Ureter (tissue), 1 donor: ENCODE results near the gene TBC1D14. TPM values are rescaled to one million over a fixed set of nuclear protein-coding genes. Genes with fewer than 3 reads are reported as not detected.
A peak's percentile ranks its signal among the peaks of the same experiment; 100 is the strongest.

Source experiments
- DNase-seq: peaks from one replicate; pipeline ENCODE4 v3.0.0-alpha.2; 2020; ENCODE audit warnings: low spot score
- total RNA-seq: library from RNA; stranded (reverse); gene quantifications from one replicate; pipeline ENCODE4 v1.2.4, GENCODE V29; 2023
- donor health status: DM: yes; HTN: yes; CAD: no.

TBC1D14 gene
- total RNA-seq, 1 donor from 2014 or later = 44.8 TPM

GRCh38 chr4:6999172-7000086 lies 89.8 kb downstream of the TBC1D14 start:
- no peak for DNase-seq

GRCh38 chr4:7000421-7001176 lies 91.0 kb downstream of the TBC1D14 start:
- DNase-seq = peak; percentile 12

DNA sequence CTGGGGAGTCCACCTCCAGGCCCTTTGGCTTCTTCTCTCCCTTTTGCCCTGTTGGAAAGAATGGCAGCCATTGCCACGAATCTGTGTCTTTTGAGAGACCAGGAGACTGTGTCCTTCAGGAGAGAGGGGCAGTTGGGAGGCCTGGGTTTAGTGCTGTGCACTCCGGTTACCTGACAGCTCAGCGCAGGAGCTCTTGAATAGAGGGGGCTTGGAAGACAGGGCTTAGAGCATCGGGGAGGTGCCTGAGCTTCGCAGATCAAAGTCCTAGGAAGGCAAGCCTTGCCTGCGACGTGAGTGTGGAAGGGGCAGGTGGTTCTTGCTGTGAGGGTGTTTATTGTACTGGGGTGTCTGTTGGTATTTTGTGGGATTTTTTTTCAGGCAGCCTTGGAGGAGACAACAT lies 91.6 kb downstream of the TBC1D14 start:
- peak; percentile 33 for DNase-seq

DNA sequence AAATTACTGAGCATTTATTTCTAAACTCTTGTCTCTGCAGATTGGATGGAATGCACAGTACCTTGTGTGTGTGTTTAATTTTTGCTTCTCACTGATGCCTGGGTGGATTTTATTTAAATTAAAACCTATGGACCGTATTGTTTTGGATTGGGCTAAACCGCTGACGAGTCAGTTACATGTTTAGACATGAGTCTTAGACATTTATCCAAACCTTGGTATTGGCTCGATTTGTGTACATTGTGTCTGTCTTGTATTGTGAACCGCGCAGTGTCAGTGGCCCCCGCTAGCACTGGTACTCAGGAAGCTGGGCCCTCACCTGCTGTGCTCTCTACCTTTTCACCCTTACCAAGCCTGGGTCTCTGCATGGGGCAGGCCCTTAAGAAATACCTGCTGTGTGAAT lies 92.7 kb downstream of the TBC1D14 start:
- no peak for DNase-seq

- no peak for DNase-seq
These were observed 93.7 kb downstream of the TBC1D14 start for GRCh38 chr4:7003176-7003878.

DNA sequence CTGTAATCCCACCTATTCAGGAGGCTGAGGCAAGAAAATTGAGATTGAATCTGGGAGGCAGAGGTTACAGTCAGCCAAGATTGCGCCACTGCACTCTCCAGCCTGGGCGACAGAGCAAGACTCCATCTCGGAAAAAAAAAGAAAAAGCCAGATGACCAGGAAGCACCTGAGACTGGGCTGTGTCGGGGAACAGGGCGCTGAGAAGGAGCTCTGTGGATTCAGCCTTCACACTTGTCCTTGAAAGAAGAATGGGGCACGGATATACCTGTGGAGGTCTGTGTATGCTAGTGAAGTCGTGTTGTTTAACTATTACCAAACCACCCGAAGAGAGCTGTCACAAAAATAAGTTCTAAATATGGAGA lies 94.2 kb downstream of the TBC1D14 start:
- no peak for DNase-seq

DNA sequence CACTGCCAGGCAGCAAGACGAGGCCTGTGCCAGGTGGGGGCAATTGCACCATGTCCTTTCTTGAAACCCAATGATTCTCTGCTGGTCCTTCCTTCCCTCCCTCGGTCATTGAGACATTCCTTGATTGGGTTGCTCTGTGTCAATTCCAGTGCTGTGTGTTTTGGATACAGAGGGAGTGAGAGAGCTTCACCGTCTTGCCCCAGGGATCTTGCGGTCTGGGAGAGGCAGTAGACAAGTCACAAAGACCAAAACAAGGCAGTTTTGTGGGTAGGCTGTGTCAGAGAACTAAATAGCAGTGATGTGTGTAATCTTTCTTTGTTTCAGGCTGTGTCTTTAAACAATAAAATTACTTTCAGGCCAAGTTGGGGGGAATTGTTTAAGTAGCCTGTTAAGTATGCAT lies 94.7 kb downstream of the TBC1D14 start:
- DNase-seq = no peak

DNA sequence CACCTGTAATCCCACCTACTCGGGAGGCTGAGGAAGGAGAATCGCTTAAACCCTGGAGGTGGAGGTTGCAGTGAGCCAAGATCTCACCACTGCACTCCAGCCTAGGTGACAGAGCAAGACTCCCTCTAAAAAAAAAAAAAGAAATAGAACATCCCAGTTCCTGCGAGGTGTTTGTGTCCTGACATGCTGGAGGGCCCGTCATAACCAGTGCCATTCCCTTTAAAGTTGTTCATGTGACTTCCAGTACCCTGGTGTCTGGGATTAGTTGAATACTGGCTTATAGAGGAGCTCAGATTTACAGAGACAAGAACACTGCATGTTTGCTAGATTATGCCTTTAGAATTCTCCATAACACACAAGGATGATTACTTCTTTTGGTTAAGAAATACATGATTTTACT lies 95.9 kb downstream of the TBC1D14 start:
- DNase-seq = no peak

DNA sequence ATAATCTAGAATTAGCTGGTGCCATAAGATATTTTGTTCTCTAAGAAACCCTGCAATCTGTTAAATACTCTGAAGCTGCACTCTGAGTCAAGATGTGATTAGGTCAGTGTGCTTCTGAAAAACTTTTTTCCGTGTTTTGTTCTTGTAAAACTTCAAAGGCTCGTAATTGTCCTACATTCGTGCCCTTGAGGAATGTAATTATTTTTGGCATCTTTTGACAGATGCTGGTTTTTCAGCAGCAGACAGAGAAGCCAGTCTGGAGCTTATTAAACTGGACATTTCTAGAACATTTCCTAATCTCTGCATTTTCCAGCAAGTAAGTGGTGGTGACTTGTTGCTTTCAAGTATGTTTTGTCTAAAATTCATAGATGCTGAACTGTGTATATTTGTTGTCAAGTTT lies 96.8 kb downstream of the TBC1D14 start:
- no peak for DNase-seq

DNA sequence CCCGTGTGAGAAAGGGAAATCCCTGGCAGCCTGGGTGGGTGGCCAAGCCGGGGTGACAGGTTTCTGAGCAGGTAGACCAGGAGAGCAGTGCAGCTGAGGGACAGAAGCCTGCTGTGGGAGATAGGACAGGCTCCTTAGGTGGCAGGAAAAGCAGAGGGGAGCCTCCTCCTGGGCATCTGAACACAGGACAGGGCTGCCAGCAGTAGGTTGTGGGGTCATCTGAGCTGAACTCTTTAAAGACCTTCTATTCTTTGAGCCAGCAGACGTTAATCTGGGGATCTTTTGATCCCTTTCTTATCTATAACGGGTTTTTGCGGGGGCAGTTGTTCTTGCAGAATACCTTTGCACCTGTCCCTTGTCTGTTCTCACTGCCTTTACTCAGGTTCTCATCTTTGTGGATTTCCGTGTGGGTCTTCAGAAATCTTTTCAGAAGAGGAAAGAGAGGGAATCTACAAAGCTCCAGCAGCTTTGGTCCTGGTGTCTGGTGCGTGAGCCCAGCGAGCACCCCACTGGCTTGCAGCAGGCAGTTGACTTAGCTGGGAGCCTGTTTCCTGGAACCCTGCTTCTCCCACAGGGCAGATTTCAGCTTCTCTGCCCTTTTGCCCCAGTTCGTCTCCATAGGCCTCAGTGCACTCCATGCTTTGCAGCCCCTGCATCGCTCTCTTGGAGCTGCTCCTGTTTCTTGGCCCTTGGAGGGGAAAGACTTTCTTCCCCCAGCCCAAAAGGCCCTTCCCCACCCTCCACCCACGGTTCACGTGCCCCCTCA lies 97.7 kb downstream of the TBC1D14 start:
- no peak for DNase-seq

GRCh38 chr4:7007944-7008343 lies 98.3 kb downstream of the TBC1D14 start:
- no peak for DNase-seq

DNA sequence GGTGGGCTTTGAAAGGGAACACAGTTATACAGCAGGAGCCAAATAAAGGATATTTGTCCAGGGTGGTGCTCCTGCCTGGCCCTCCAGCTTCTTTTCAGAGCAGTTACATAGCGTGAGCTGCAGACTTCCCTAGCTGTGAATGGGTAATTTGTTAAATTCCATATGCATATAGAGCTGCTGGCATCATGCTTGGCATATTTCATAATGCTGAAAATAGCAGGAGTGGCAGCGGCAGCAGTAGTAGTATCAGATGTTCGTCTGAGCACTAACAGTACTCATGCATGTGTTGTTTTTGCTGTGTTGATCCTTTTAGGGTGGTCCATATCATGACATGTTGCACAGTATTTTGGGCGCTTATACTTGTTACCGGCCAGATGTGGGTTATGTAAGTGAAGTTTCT lies 99.9 kb downstream of the TBC1D14 start:
- DNase-seq = no peak

GRCh38 chr4:7013175-7013574 lies 103.5 kb downstream of the TBC1D14 start:
- DNase-seq = no peak

GRCh38 chr4:7014815-7015214 lies 105.2 kb downstream of the TBC1D14 start:
- no peak for DNase-seq

DNA sequence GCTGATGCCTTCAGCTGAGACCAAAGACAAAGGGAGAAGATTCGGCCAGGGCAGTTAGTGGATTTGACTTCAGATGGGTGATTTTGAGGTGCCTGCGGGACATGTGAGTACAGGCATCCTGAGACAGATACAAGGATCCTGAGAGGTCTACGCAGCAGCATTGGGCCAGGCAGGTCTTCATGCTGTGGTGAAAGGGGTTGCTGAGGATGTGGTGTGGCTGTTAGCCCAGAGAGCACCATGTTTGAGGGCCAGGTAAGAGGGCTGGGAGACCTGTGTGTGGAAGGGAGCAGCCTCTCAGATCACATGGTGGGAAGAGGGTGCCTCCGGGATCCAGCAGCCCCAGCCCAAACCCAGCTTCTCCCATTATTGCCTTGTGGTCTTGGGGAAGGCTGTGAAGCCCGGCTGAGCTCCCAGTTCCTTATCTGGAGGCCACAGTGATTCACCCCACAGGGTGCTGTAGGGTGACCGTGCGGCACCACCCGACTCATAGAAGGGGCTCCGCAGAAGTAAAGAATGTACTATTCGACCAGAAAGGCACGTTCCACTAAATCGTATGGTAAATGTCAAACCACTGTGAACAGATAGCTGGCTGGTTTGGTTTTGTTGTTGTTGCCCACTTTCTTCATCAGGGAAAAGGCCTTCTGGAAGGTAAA lies 105.9 kb downstream of the TBC1D14 start:
- DNase-seq = no peak

DNA sequence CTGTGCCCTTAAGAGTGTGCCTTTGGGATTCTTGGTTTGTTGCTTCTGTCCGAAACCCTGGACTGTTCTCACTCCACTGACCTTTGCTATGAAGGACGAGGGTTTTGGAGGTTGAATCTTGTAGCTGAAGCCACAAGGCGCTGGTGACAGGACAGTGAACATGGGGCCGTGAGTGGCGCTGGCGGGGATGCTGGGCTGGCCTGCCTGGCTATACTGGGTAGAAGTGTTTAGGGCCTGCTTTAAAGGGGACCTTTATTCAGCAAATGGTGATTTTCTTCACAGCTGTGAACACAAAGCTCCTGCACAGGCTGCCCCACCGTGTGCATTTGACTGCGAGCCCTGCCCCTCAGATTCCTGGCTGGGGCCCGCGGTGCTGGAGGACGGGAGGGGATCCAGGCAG lies 106.5 kb downstream of the TBC1D14 start:
- no peak for DNase-seq

GRCh38 chr4:7016512-7016911 lies 106.9 kb downstream of the TBC1D14 start:
- DNase-seq = no peak

DNA sequence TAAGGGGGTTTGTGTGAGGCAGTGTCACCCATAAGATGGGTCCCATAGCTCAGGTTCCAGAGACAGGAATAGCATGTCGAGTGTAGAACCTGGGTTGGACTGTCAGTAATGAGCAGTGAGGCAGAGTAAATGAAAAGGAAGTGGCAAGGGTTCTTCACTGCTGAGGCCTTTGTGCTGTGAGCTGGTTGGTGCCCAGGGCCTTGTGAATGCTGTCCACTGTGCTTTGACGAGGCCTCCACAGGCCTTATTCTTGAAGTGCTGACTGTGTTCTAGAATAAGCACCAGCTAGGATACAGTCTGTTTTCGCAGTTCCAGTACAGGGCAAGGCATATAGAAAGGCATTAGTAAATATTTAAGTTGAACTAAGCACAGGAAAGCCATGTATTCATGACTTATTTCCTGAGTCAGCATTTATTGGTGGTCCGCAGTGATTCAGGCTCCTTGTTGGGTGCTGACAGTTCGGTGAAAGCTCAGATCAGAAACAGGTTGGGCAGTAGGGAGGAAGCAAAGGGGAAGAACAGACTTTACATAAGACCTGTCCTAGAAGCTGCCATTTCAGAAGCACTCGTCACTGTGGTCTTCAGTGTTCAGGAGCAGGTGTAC lies 107.9 kb downstream of the TBC1D14 start:
- DNase-seq = no peak

- DNase-seq = no peak
These were observed 108.7 kb downstream of the TBC1D14 start for GRCh38 chr4:7018281-7018680.

DNA sequence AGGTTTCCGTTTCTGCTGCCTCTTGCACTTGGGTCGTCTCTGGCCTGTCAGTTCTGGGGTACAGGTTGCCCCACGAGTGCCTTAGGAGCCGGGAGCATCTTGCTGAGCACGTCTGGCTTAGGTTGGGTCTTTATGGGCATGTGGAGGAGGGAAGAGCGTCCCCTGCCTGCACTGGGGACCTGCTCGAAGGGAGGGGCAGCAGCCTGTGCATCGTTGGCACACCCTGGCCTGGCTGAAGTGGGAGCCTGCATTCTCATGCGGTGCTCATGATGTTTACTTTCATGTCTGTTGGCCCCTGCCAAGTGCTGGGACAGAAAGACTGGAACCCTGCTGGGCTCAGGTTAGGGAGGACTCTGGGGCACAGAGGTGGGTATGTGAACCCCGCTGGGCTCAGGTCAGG lies 109.7 kb downstream of the TBC1D14 start:
- DNase-seq = no peak

DNA sequence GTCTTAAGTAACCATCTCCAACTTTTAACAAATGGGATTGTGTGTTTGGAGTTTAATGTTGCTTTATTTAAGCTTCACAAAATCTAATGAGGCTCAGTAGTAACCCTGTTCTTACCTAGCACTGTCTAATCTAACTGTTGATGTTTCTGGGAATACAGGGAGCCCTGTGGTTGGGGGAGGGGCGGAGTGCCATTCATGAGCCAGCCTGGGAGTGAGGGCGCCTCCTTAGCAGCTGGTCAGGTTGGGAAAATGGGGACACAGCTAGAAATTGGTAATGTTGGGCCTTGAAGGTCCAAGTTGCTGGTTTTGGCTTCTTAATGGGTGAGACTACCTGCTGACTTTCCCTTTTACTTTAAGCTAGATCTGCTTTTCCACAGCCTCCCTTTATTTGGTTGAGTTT lies 110.7 kb downstream of the TBC1D14 start:
- DNase-seq = no peak
